Psoas muscle (tissue), 8 donors: ENCODE results near the gene HMCN1. TPM values are rescaled to one million over a fixed set of nuclear protein-coding genes. Genes with fewer than 3 reads are reported as not detected.

ENCODE experiments used
- ATAC-seq, 4 donors: fragments of 200-7000 bp; cut with Tn5 transposase; one replicate each; pipeline ENCODE4 v1.9.1; 2020; ENCODE audit warnings: moderate library complexity in 3 of 4, mild to moderate bottlenecking in 2 of 4
- DNase-seq, 2 donors: peaks; one replicate each; pipeline ENCODE4 v3.0.0-alpha.2; 2020
- H3K27ac ChIP-seq: fragments of 200-600 bp; one replicate; pipeline ENCODE4 v1.8.0; 2022
- H3K27me3 ChIP-seq, 3 donors: fragments of 200-600 bp in 1 of 3; one replicate each; pipeline versions ENCODE4 v1.6.1 to v1.8.0; 2013 to 2022; ENCODE audit warnings: low read length in 2 of 3, mild to moderate bottlenecking in 2 of 3, moderate library complexity in 1 of 3; ENCODE audit not compliant: insufficient read depth in 3 of 3
- H3K36me3 ChIP-seq, 2 donors: fragments of 200-600 bp in 1 of 2; one replicate each; pipeline versions ENCODE4 v1.6.1 to v1.8.0; 2013 to 2022; ENCODE audit warnings: low read depth in 1 of 2, mild to moderate bottlenecking in 1 of 2, moderate library complexity in 1 of 2; ENCODE audit not compliant: insufficient read depth in 1 of 2
- H3K4me1 ChIP-seq: fragments of 200-600 bp; one replicate; pipeline ENCODE4 v1.8.0; 2022
- H3K4me3 ChIP-seq: fragments of 200-600 bp; one replicate; pipeline ENCODE4 v1.8.0; 2022; ENCODE audit warnings: mild to moderate bottlenecking
- H3K9me3 ChIP-seq: fragments of 200-600 bp; one replicate; pipeline ENCODE4 v1.8.0; 2022
- whole genome bisulfite sequencing, 3 donors: extraction: QIAGEN DNeasy Blood & Tissue Kit; methylation state at CpG; one replicate each; pipeline versions ENCODE4 v1.1.6 to v1.1.7; 2013; 5-methylcytosine and 5-hydroxymethylcytosine counted together
- intact Hi-C, 2 donors: fragments of 100-400 bp; cut with DNase I; formaldehyde crosslinking; loops; one replicate each; pipeline versions ENCODE4 v1.11.0 to v1.14.2; 2022
- polyA plus RNA-seq, 3 donors: library from polyadenylated mRNA; stranded (reverse); fragments of 200-250 nt; gene quantifications; one replicate each; pipeline ENCODE4 v1.2.3, GENCODE V29; 2013
- total RNA-seq, 4 donors: library from RNA; stranded (reverse); fragmentation: NEBNext Ultra II Directional in 2 of 4; extraction: Animal tissue kit (Norgen Biotek cat#: 25700) in 2 of 4; gene quantifications; one replicate each; pipeline versions ENCODE4 v1.2.1 to v1.2.4, GENCODE V29; 2021 to 2023
- TF ChIP-seq, protein P1 (sequence below): fragments of 200-600 bp; IDR thresholded peaks from one replicate; pipeline ENCODE4 v1.8.0; 2022; ENCODE audit warnings: antibody characterized with exemption
- donor health status: healthy with polysubstance abuse.
- donor health status: DM: no; HTN: no; CAD: no; lungs with moderate emphysema.
- donor health status: Bipolar disorder and iron deficiency.
- donor health status: healthy.
- donor health status: DM: yes; HTN: yes; CAD: no.
- donor health status: DM: no; HTN: no; CAD: no.
- donor health status: DM: no; HTN: no; CAD: no.
- donor health status: DM: yes; HTN: yes; CAD: no.

HMCN1 gene
- total and polyA plus RNA-seq, 7 donors = 1.3 to 6.5 (median 1.8) TPM

DNA sequence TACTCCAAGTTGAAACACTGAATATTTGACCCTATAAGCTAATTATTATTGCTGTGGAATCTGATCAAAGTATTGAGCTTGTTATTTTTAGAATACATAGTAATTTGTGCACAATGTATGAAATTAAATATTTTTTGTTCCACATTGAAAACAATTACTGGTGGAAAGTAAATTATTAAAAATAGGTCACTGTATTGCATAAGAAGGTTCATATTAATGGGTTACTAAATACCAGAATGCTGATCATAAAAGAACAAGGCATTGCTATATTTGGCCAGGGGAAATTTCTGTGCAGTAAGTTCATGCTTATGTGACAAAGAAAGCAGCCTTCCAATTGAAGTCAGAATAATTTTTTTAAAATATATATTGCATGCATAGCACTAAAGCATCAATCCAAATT, 481.4 kb downstream of the HMCN1 start:
- ATAC-seq (no peak), DNase-seq (no peak)
- intact Hi-C loops = loop anchor here in 1 of 2 donors (10.0 kb wide), 1 partner anchor 501 kb away; no protein-coding TSS in a partner anchor
- Histone ChIP-seq H3K36me3 (no peaks in the 10 kb centered on the region), H3K4me1 (no peaks in the 10 kb centered on the region), H3K27me3 (no peaks in the 10 kb centered on the region), H3K9me3 (no peaks in the 10 kb centered on the region), H3K27ac (no peak overlapping the region), H3K4me3 (no peak overlapping the region)
- TF ChIP-seq, protein P1, sequence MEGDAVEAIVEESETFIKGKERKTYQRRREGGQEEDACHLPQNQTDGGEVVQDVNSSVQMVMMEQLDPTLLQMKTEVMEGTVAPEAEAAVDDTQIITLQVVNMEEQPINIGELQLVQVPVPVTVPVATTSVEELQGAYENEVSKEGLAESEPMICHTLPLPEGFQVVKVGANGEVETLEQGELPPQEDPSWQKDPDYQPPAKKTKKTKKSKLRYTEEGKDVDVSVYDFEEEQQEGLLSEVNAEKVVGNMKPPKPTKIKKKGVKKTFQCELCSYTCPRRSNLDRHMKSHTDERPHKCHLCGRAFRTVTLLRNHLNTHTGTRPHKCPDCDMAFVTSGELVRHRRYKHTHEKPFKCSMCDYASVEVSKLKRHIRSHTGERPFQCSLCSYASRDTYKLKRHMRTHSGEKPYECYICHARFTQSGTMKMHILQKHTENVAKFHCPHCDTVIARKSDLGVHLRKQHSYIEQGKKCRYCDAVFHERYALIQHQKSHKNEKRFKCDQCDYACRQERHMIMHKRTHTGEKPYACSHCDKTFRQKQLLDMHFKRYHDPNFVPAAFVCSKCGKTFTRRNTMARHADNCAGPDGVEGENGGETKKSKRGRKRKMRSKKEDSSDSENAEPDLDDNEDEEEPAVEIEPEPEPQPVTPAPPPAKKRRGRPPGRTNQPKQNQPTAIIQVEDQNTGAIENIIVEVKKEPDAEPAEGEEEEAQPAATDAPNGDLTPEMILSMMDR = no peak

DNA sequence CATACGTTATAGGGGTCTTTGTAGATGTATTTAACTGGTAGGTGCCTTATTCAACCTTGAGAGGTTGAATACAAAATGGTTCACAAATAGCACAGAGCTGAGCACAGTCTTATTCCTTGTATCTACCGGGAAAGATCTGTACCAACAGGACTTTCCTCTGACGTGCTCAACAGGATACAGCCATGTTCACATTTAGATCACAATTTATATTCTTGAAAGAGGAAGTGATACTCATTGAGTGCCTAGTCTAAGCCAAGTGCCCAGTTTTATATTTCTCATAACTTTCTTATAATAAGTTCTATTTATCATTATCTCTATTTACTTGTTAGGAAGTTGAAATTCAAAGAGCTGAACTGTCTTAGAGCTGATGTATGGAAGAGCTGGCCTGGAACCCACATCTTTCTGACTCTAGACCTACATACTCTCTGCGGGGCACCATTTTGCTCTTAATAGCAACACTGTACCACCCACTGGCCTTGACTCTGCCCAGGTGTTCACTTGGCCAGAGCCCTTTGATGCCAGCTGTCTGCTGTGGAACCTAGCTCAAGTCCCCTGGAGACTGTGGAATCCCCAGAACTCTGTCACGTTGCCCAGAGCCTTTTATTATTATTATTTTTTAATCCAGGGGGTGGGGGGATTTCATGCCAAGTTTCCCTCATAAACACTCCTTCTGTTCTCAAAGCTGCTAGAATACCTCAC, 484.6 kb downstream of the HMCN1 start:
- DNase-seq (no peak), ATAC-seq (no peak)
- Histone ChIP-seq H3K27ac (no peak overlapping the region), H3K9me3 (no peaks in the 10 kb centered on the region), H3K27me3 (no peaks in the 10 kb centered on the region), H3K36me3 (no peaks in the 10 kb centered on the region), H3K4me3 (no peak overlapping the region), H3K4me1 (no peaks in the 10 kb centered on the region)
- TF ChIP-seq, protein P1 = no peak
- intact Hi-C loops = loop anchor here in 1 of 2 donors (10.0 kb wide), 1 partner anchor 504 kb away; no protein-coding TSS in a partner anchor
- WGBS, 3 donors = 62 to 64% (median 63%) methylated on average over 5 of the region's 5 CpGs

DNA sequence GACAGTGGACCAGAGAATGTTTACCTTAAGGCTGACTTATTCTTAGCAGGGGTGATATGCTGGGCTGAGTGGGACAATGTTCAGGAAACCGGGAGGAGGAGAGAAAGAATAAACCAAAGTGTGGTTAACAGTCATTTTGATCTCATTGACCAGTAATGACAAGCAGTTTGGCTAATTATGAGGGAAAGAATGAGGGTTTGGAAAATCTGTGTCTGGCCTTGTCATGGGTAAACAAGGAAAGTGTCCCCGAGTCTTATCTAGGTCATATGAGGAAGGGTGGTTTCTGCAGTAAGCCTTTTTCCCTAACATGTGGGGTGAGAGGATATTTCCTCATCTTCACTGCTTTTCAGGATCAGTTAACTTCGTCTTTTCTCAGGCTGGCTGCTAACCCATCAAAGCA, 485.9 kb downstream of the HMCN1 start:
- Histone ChIP-seq H3K27ac (no peak overlapping the region), H3K4me3 (no peak overlapping the region), H3K9me3 (no peaks in the 10 kb centered on the region), H3K4me1 (no peaks in the 10 kb centered on the region), H3K27me3 (no peaks in the 10 kb centered on the region), H3K36me3 (no peaks in the 10 kb centered on the region)
- TF ChIP-seq, protein P1 = no peak
- 59 to 72% (median 66%) methylated on average over 3 of the region's 3 CpGs for WGBS, 3 donors
- ATAC-seq (no peak), DNase-seq (no peak)
- intact Hi-C loops = no loop called here

DNA sequence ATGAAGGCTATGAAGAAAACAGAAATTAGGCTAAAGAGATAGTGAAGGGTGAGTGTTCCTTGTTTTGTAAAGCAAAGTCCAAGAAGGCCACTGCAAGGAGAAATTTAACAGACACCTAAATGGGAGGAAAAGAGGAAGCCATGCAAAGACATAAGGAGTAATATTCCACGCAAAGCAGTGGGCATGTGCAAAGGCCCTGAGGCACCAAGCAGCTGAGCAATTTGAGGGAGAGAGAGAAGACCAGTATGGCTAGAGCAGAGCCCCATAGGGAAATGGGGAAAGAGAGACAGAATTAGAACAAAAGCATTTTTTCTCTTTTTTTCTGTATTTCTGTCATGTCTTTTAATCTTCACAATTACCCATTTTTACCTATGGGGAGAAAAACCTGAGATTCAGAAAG, 486.7 kb downstream of the HMCN1 start:
- no peaks in the 10 kb centered on the region for H3K27me3 ChIP-seq
- ATAC-seq (no peak), DNase-seq (no peak)
- WGBS, 3 donors = 84 to 97% (median 95%) methylated on average over 1 of the region's 1 CpG
- H3K27ac ChIP-seq = no peak overlapping the region
- H3K9me3 ChIP-seq = no peaks in the 10 kb centered on the region
- TF ChIP-seq, protein P1 = no peak
- H3K4me3 ChIP-seq = no peak overlapping the region
- H3K4me1 ChIP-seq = no peaks in the 10 kb centered on the region
- intact Hi-C loops = no loop called here
- H3K36me3 ChIP-seq = no peaks in the 10 kb centered on the region

DNA sequence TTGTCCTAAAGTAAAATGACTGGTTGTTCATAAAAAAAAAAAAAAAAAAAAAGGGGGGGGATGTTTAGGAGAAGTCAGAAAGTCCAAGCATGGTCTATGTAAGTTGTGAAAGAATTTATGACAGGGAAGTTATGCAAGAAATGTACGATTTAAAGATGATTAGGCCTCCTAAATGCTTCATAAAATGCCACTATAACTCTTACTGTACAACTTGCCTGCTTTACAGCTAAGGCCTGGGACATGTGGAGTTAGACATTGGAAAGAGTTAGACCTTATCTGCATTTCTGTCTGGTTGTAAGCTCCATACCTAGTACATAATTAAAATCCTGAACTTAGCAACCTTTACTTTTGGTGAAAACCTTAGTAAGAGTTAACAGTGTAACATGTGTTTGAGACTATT, 490.9 kb downstream of the HMCN1 start:
- Histone ChIP-seq H3K4me3 (no peak overlapping the region), H3K9me3 (no peaks in the 10 kb centered on the region), H3K4me1 (no peaks in the 10 kb centered on the region), H3K36me3 (no peaks in the 10 kb centered on the region), H3K27me3 (no peaks in the 10 kb centered on the region), H3K27ac (no peak overlapping the region)
- DNase-seq = no peak
- TF ChIP-seq, protein P1 = no peak
- intact Hi-C loops = no loop called here
- 38 to 46% (median 42%) methylated on average over 1 of the region's 1 CpG for WGBS, 3 donors
- no peak for ATAC-seq
